ENCODE measurements around the gene MYZAP. TPM values are rescaled to one million over a fixed set of nuclear protein-coding genes. Genes with fewer than 3 reads are reported as not detected.
"Not testable (repeated sequence)": the region's sequence is repeated elsewhere in the genome, so short reads cannot be mapped to it uniquely, and the experiment has no call there.

Gene MYZAP
- total and polyA plus RNA-seq, 4 donors = 2.4 to 9.3 (median 2.9) TPM

- Histone ChIP-seq H3K27ac (ENCODE audit: low read depth, low read length) (peak overlapping the region; percentile 40), H3K27me3 (ENCODE audit: control insufficient read depth, insufficient read depth, low read length) (no peaks in the 10 kb centered on the region), H3K9me3 (ENCODE audit: control insufficient read depth, insufficient read depth, low read length) (no peaks in the 10 kb centered on the region), H3K4me1 (ENCODE audit: control insufficient read depth, insufficient read depth, low read length) (no peaks in the 10 kb centered on the region), H3K36me3 (ENCODE audit: control insufficient read depth, insufficient read depth, low read length) (no peaks in the 10 kb centered on the region), H3K4me3 (ENCODE audit: low read depth, low read length) (no peak overlapping the region)
- peak in 1 of 6 donors; percentile 32 for DNase-seq (ENCODE audit: low read depth in 4 of 6, low spot score in 6 of 6)
- 23% methylated on average over 7 of the region's 10 CpGs for WGBS (ENCODE audit: insufficient coverage)
Observed at GRCh38 chr15:57609805-57610529, 18.3 kb downstream of the MYZAP start.

- 84% methylated on average over 3 of the region's 7 CpGs for WGBS (ENCODE audit: insufficient coverage)
- Histone ChIP-seq H3K36me3 (ENCODE audit: control insufficient read depth, insufficient read depth, low read length) (no peaks in the 10 kb centered on the region), H3K4me3 (ENCODE audit: low read depth, low read length) (no peak overlapping the region), H3K9me3 (ENCODE audit: control insufficient read depth, insufficient read depth, low read length) (no peaks in the 10 kb centered on the region), H3K4me1 (ENCODE audit: control insufficient read depth, insufficient read depth, low read length) (no peaks in the 10 kb centered on the region), H3K27me3 (ENCODE audit: control insufficient read depth, insufficient read depth, low read length) (no peaks in the 10 kb centered on the region), H3K27ac (ENCODE audit: low read depth, low read length) (no peak overlapping the region)
- peak in 1 of 6 donors; percentile 64 for DNase-seq (ENCODE audit: low read depth in 4 of 6, low spot score in 6 of 6)
Observed at GRCh38 chr15:57611123-57611522, 19.4 kb downstream of the MYZAP start.

- DNase-seq (ENCODE audit: low read depth in 4 of 6, low spot score in 6 of 6) = peak in 1 of 6 donors; percentile 25
- H3K36me3 ChIP-seq (ENCODE audit: control insufficient read depth, insufficient read depth, low read length) = no peaks in the 10 kb centered on the region
Observed at GRCh38 chr15:57611938-57612337, 20.2 kb downstream of the MYZAP start.

GRCh38 chr15:57614241-57614640, 22.5 kb downstream of the MYZAP start:
- H3K27ac ChIP-seq (ENCODE audit: low read depth, low read length) = no peak overlapping the region

More at GRCh38 chr15:57611938-57612337, 20.2 kb downstream of the MYZAP start:
- H3K4me1 ChIP-seq (ENCODE audit: control insufficient read depth, insufficient read depth, low read length) = no peaks in the 10 kb centered on the region
- H3K27me3 ChIP-seq (ENCODE audit: control insufficient read depth, insufficient read depth, low read length) = no peaks in the 10 kb centered on the region
- no peaks in the 10 kb centered on the region for H3K9me3 ChIP-seq (ENCODE audit: control insufficient read depth, insufficient read depth, low read length)
- 92% methylated on average over 1 of the region's 3 CpGs for WGBS (ENCODE audit: insufficient coverage)
- no peak overlapping the region for H3K27ac ChIP-seq (ENCODE audit: low read depth, low read length)
- H3K4me3 ChIP-seq (ENCODE audit: low read depth, low read length) = no peak overlapping the region

GRCh38 chr15:57615951-57616496, 24.3 kb downstream of the MYZAP start:
- H3K27ac ChIP-seq (ENCODE audit: low read depth, low read length); H3K4me1 ChIP-seq (ENCODE audit: control insufficient read depth, insufficient read depth, low read length); H3K9me3 ChIP-seq (ENCODE audit: control insufficient read depth, insufficient read depth, low read length); DNase-seq (ENCODE audit: low read depth in 4 of 6, low spot score in 6 of 6); H3K36me3 ChIP-seq (ENCODE audit: control insufficient read depth, insufficient read depth, low read length); H3K4me3 ChIP-seq (ENCODE audit: low read depth, low read length); H3K27me3 ChIP-seq (ENCODE audit: control insufficient read depth, insufficient read depth, low read length): not testable (repeated sequence)
- 85% methylated on average over 5 of the region's 8 CpGs for WGBS (ENCODE audit: insufficient coverage)

More at GRCh38 chr15:57614241-57614640, 22.5 kb downstream of the MYZAP start:
- no peaks in the 10 kb centered on the region for H3K36me3 ChIP-seq (ENCODE audit: control insufficient read depth, insufficient read depth, low read length)
- no peaks in the 10 kb centered on the region for H3K27me3 ChIP-seq (ENCODE audit: control insufficient read depth, insufficient read depth, low read length)
- H3K9me3 ChIP-seq (ENCODE audit: control insufficient read depth, insufficient read depth, low read length) = no peaks in the 10 kb centered on the region
- H3K4me3 ChIP-seq (ENCODE audit: low read depth, low read length) = no peak overlapping the region
- WGBS (ENCODE audit: insufficient coverage) = 78% methylated on average over 5 of the region's 7 CpGs
- no peak for DNase-seq (ENCODE audit: low read depth in 4 of 6, low spot score in 6 of 6)
- no peaks in the 10 kb centered on the region for H3K4me1 ChIP-seq (ENCODE audit: control insufficient read depth, insufficient read depth, low read length)

- no peak for DNase-seq (ENCODE audit: low read depth in 4 of 6, low spot score in 6 of 6)
- WGBS (ENCODE audit: insufficient coverage) = no CpG with 5 or more reads among the region's 1 CpG
- Histone ChIP-seq H3K4me1 (ENCODE audit: control insufficient read depth, insufficient read depth, low read length) (no peaks in the 10 kb centered on the region), H3K9me3 (ENCODE audit: control insufficient read depth, insufficient read depth, low read length) (no peaks in the 10 kb centered on the region), H3K27me3 (ENCODE audit: control insufficient read depth, insufficient read depth, low read length) (no peaks in the 10 kb centered on the region), H3K4me3 (ENCODE audit: low read depth, low read length) (no peak overlapping the region), H3K27ac (ENCODE audit: low read depth, low read length) (no peak overlapping the region), H3K36me3 (ENCODE audit: control insufficient read depth, insufficient read depth, low read length) (no peaks in the 10 kb centered on the region)
Observed at GRCh38 chr15:57618325-57618724, 26.6 kb downstream of the MYZAP start.

GRCh38 chr15:57619746-57620145, 28.0 kb downstream of the MYZAP start:
- H3K4me3 ChIP-seq (ENCODE audit: low read depth, low read length) = no peak overlapping the region
- H3K9me3 ChIP-seq (ENCODE audit: control insufficient read depth, insufficient read depth, low read length) = no peaks in the 10 kb centered on the region
- H3K4me1 ChIP-seq (ENCODE audit: control insufficient read depth, insufficient read depth, low read length) = no peaks in the 10 kb centered on the region
- H3K27me3 ChIP-seq (ENCODE audit: control insufficient read depth, insufficient read depth, low read length) = no peaks in the 10 kb centered on the region
- no peaks in the 10 kb centered on the region for H3K36me3 ChIP-seq (ENCODE audit: control insufficient read depth, insufficient read depth, low read length)
- H3K27ac ChIP-seq (ENCODE audit: low read depth, low read length) = no peak overlapping the region
- 100% methylated on average over 1 of the region's 3 CpGs for WGBS (ENCODE audit: insufficient coverage)
- no peak for DNase-seq (ENCODE audit: low read depth in 4 of 6, low spot score in 6 of 6)

- H3K36me3 ChIP-seq (ENCODE audit: control insufficient read depth, insufficient read depth, low read length) = no peaks in the 10 kb centered on the region
Observed at GRCh38 chr15:57624730-57625129, 33.0 kb downstream of the MYZAP start.

GRCh38 chr15:57625703-57626448, 34.2 kb downstream of the MYZAP start:
- DNase-seq (ENCODE audit: low read depth in 4 of 6, low spot score in 6 of 6) = no peak
- H3K4me3 ChIP-seq (ENCODE audit: low read depth, low read length) = no peak overlapping the region
- H3K4me1 ChIP-seq (ENCODE audit: control insufficient read depth, insufficient read depth, low read length) = peaks cover 7% of the 10 kb centered on the region
- no peaks in the 10 kb centered on the region for H3K9me3 ChIP-seq (ENCODE audit: control insufficient read depth, insufficient read depth, low read length)
- 83% methylated on average over 6 of the region's 10 CpGs for WGBS (ENCODE audit: insufficient coverage)
- H3K27me3 ChIP-seq (ENCODE audit: control insufficient read depth, insufficient read depth, low read length) = no peaks in the 10 kb centered on the region
- no peaks in the 10 kb centered on the region for H3K36me3 ChIP-seq (ENCODE audit: control insufficient read depth, insufficient read depth, low read length)
- H3K27ac ChIP-seq (ENCODE audit: low read depth, low read length) = no peak overlapping the region

More at GRCh38 chr15:57624730-57625129, 33.0 kb downstream of the MYZAP start:
- DNase-seq (ENCODE audit: low read depth in 4 of 6, low spot score in 6 of 6) = no peak
- WGBS (ENCODE audit: insufficient coverage) = 71% methylated on average over 2 of the region's 4 CpGs
- no peaks in the 10 kb centered on the region for H3K9me3 ChIP-seq (ENCODE audit: control insufficient read depth, insufficient read depth, low read length)
- H3K27ac ChIP-seq (ENCODE audit: low read depth, low read length) = no peak overlapping the region
- no peak overlapping the region for H3K4me3 ChIP-seq (ENCODE audit: low read depth, low read length)
- H3K4me1 ChIP-seq (ENCODE audit: control insufficient read depth, insufficient read depth, low read length) = peaks cover 7% of the 10 kb centered on the region
- H3K27me3 ChIP-seq (ENCODE audit: control insufficient read depth, insufficient read depth, low read length) = no peaks in the 10 kb centered on the region

Data from spinal cord (tissue), 10 donors.